Fibroblast of lung (primary cell): ENCODE measurements around the gene USP53. TPM values are rescaled to one million over a fixed set of nuclear protein-coding genes. Genes with fewer than 3 reads are reported as not detected.

Source experiments
- DNase-seq, 2 donors: peaks; one replicate each; pipeline versions ENCODE4 v3.0.0 to v3.0.0-alpha.2; 2010; ENCODE audit warnings: low read depth in 2 of 2
- H2AFZ ChIP-seq: 2 replicates; pipeline ENCODE4 v1.5.1; 2012; ENCODE audit warnings: low read length, control low read depth, inconsistent platforms
- H3K27ac ChIP-seq: 2 replicates; pipeline ENCODE4 v1.5.1; 2011; ENCODE audit warnings: low read length, control low read depth; ENCODE audit not compliant: insufficient read depth
- H3K27me3 ChIP-seq: 2 replicates; pipeline ENCODE4 v1.5.1; 2011; ENCODE audit warnings: mild to moderate bottlenecking, low read length; ENCODE audit not compliant: control insufficient read depth, insufficient read depth
- H3K36me3 ChIP-seq: 2 replicates; pipeline ENCODE4 v1.5.1; 2011; ENCODE audit warnings: low read length; ENCODE audit not compliant: control insufficient read depth, insufficient read depth
- H3K4me1 ChIP-seq: 2 replicates; pipeline ENCODE4 v1.5.1; 2011; ENCODE audit warnings: low read length; ENCODE audit not compliant: control insufficient read depth, insufficient read depth; ENCODE audit errors: extremely low read depth
- H3K4me2 ChIP-seq: 2 replicates; pipeline ENCODE4 v1.5.1; 2011; ENCODE audit warnings: low read length, control low read depth; ENCODE audit not compliant: insufficient read depth; ENCODE audit errors: extremely low read depth
- H3K4me3 ChIP-seq, 4 experiments: fragments of 200-600 bp in 1 of 4; sonication (generic) in 1 of 4; replicated peaks in 1 of 4; 2 replicates each; pipeline ENCODE4 v1.5.1; 2011 to 2016; ENCODE audit warnings: low read length in 4 of 4, low read depth in 3 of 4, mild to moderate bottlenecking in 3 of 4, control low read depth in 2 of 4, inconsistent platforms in 1 of 4, mixed read lengths in 1 of 4; ENCODE audit not compliant: insufficient read depth in 1 of 4; ENCODE audit errors: control extremely low read depth in 1 of 4
- H3K79me2 ChIP-seq: 2 replicates; pipeline ENCODE4 v1.5.1; 2012; ENCODE audit warnings: mild to moderate bottlenecking, low read length, inconsistent platforms; ENCODE audit not compliant: control insufficient read depth, insufficient read depth
- H3K9ac ChIP-seq: 2 replicates; pipeline ENCODE4 v1.5.1; 2011; ENCODE audit warnings: mild to moderate bottlenecking, low read length, control low read depth; ENCODE audit not compliant: insufficient read depth
- H3K9me3 ChIP-seq: 2 replicates; pipeline ENCODE4 v1.5.1; 2012; ENCODE audit warnings: low read depth, low read length; ENCODE audit not compliant: control insufficient read depth, insufficient read depth
- H4K20me1 ChIP-seq: 2 replicates; pipeline ENCODE4 v1.5.1; 2011; ENCODE audit warnings: low read length; ENCODE audit not compliant: control insufficient read depth, insufficient read depth; ENCODE audit errors: extremely low read depth
- EZH2 ChIP-seq: IDR thresholded peaks from 2 replicates; pipeline ENCODE4 v1.5.1; 2012; ENCODE audit warnings: low read length, control low read depth, mild to moderate bottlenecking; ENCODE audit errors: missing control alignments
- polyA plus RNA-seq, 2 donors: library from polyadenylated mRNA; depleted of rRNA in 1 of 2; stranded (reverse) in 1 of 2; unstranded in 1 of 2; fragments of >200 nt; gene quantifications; 2 replicates each; pipeline ENCODE4 v1.2.1, GENCODE V29; 2011 to 2012; ENCODE audit warnings: missing spikeins in 1 of 2
- total RNA-seq: library from RNA; depleted of rRNA; stranded (reverse); fragments of >200 nt; gene quantifications from 2 replicates; pipeline ENCODE4 v1.2.1, GENCODE V29; 2014
- TF ChIP-seq, protein P1 (sequence below), 2 donors: IDR thresholded peaks in 1 of 2; conservative IDR thresholded peaks in 1 of 2; 1 replicate in 1 of 2; 2 replicates in 1 of 2; pipeline ENCODE4 v1.5.1; 2011 to 2012; ENCODE audit warnings: low read length in 2 of 2, control low read depth in 1 of 2, inconsistent platforms in 1 of 2, low read depth in 1 of 2, mild to moderate bottlenecking in 1 of 2

USP53 gene
- total and polyA plus RNA-seq, 2 donors (not counting 1 experiment from before 2014, with no cell fraction given), result 55.7 to 102 TPM

DNA sequence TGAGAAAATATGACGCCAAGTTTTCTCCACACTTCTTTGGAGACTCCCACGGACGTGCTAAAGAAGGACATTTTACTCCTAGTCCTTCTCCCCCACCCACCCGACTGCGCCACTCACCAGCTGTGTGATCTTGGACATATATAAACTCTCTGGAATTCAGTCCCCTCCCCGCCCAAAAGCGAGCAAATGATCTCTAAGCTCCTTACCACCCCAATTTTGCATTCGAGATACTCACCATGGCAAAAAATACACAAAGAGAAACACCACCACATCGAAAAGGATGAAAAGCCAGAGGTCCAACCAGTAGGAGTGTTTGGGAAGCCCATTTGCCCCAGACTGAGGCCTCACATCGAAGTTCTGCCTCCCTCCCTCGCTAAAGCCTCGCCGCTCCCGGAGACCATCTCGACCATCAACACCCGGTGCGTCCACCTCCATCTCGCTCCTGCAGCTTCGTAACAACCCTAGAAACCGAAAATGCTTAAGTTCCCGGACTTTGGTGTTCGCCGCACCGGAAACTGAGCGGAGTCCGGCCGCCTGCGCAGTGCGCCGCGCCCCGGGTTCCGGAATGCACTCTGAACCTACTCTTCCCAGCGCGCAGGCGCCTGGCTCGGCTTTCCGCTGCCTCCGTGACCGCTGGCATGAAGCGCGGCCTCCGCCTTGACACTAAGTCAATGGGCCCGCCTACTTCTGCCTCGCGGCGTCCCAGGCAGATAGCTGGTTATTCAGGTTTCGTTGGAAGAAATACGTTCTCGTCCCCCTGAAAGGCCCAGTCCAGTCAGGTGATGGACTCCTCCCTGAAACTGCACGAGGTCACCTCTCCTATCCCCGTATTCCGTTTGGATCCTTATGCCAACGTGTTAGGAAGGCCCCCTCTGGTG lies 87.8 kb downstream of the USP53 start:
- no peaks in the 10 kb centered on the region for H3K27me3 ChIP-seq
- TF ChIP-seq, protein P1, sequence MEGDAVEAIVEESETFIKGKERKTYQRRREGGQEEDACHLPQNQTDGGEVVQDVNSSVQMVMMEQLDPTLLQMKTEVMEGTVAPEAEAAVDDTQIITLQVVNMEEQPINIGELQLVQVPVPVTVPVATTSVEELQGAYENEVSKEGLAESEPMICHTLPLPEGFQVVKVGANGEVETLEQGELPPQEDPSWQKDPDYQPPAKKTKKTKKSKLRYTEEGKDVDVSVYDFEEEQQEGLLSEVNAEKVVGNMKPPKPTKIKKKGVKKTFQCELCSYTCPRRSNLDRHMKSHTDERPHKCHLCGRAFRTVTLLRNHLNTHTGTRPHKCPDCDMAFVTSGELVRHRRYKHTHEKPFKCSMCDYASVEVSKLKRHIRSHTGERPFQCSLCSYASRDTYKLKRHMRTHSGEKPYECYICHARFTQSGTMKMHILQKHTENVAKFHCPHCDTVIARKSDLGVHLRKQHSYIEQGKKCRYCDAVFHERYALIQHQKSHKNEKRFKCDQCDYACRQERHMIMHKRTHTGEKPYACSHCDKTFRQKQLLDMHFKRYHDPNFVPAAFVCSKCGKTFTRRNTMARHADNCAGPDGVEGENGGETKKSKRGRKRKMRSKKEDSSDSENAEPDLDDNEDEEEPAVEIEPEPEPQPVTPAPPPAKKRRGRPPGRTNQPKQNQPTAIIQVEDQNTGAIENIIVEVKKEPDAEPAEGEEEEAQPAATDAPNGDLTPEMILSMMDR (conservative IDR thresholded peaks at IDR 0.05 in 1 of 2, IDR thresholded peaks at IDR 0.05 in 1 of 2; ENCODE audit: low read depth in 1 of 2, low read length in 2 of 2), result peak in 1 of 2 donors; percentile 23
- no peak for TF ChIP-seq EZH2
- H3K4me2 ChIP-seq, result peak overlapping the region; percentile 96
- peak overlapping the region; percentile 98 for H2AFZ ChIP-seq
- H4K20me1 ChIP-seq, result no peaks in the 10 kb centered on the region
- peak; percentile 90 to 91 for DNase-seq
- peaks cover 3% of the 10 kb centered on the region for H3K4me1 ChIP-seq
- peak overlapping the region; percentile 76 to 94 (median 88) for H3K4me3 ChIP-seq
- H3K79me2 ChIP-seq, result peaks cover 35% of the 10 kb centered on the region
- peak overlapping the region; percentile 86 for H3K9ac ChIP-seq
- peaks cover 3% of the 10 kb centered on the region for H3K36me3 ChIP-seq
- peak overlapping the region; percentile 94 for H3K27ac ChIP-seq
- no peaks in the 10 kb centered on the region for H3K9me3 ChIP-seq

DNA sequence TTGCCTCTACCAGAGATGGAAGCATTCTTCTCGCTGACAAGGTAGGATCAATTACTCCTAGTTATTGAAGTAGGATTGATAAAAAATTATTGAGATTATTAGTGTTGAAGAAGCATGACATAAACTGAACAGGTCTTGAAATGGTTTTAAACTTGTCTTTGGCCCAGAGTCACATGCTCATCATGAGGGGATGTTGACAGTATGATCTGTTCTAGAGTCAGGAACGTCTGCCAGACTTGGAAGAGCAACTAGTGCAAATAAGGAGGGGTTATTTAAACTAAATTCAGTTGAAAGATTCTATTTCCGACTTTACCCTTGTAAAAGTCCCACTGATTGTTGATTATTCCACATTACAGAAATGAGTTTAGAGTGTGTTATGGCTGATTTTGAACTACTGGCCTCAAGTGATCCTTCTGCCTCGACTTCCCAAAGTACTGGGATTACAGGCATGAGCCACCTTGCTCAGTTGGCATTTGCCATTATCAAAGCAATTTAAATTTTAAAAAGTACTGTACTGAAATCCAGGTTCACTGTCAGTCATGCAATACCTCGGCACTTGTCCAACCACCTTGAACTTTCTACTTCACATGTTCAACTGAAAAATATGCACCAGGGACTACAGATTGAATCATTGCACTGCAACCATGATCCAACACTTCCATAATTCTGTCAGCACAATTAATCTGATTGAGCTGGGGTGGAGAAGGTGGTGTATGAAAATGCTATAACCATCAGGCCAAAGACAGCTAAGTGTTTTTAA lies 89.7 kb downstream of the USP53 start:
- Histone ChIP-seq H3K36me3 (no peaks in the 10 kb centered on the region), H3K27me3 (no peaks in the 10 kb centered on the region), H3K4me1 (peaks cover 3% of the 10 kb centered on the region), H3K9me3 (no peaks in the 10 kb centered on the region), H3K79me2 (peaks cover 26% of the 10 kb centered on the region), H2AFZ (no peak overlapping the region), H3K27ac (no peak overlapping the region), H3K4me2 (no peak overlapping the region), H3K4me3 (no peak overlapping the region), H4K20me1 (no peaks in the 10 kb centered on the region), H3K9ac (no peak overlapping the region)
- no peak for TF ChIP-seq EZH2
- TF ChIP-seq, protein P1 (conservative IDR thresholded peaks at IDR 0.05 in 1 of 2, IDR thresholded peaks at IDR 0.05 in 1 of 2; ENCODE audit: low read depth in 1 of 2, low read length in 2 of 2), result no peak
- no peak for DNase-seq

DNA sequence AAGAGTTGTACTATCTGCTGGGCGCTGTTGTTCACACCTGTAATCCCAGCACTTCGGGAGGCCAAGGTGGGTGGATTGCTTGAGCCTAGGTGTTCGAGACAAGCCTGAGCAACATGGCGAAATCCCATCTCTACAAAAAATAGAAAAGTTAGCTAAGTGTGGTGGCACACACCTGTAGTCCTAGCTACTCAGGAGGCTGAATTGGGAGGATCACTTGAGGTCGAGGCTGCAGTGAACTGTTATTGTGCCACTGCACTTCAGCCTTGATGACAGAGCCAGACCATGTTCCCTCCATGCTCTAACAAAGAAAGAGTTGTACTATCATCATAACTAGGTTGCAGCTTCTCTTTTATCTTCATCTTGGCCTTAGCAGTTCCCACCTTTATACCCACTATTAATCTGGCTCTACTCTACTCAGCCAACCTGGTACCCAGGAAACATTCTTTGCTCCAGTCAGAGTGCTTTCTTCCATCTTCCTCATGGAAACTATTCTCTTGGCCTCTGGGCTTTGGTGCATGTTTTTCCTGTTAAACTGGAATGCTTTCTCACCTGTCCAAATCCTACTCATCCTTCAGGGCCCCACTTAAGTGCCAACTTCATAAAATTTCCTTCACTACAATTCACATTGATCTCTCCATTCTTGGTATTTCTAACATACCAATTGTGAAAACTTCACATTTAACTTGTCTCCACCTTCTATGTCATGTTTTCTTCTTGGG lies 91.2 kb downstream of the USP53 start:
- H3K9me3 ChIP-seq, result no peaks in the 10 kb centered on the region
- H2AFZ ChIP-seq, result no peak overlapping the region
- TF ChIP-seq, protein P1 (conservative IDR thresholded peaks at IDR 0.05 in 1 of 2, IDR thresholded peaks at IDR 0.05 in 1 of 2; ENCODE audit: low read depth in 1 of 2, low read length in 2 of 2), result no peak
- no peak for TF ChIP-seq EZH2
- peaks cover 12% of the 10 kb centered on the region for H3K79me2 ChIP-seq
- H3K36me3 ChIP-seq, result no peaks in the 10 kb centered on the region
- no peaks in the 10 kb centered on the region for H3K27me3 ChIP-seq
- no peak overlapping the region for H3K4me3 ChIP-seq
- no peak overlapping the region for H3K9ac ChIP-seq
- no peak overlapping the region for H3K4me2 ChIP-seq
- peaks cover 3% of the 10 kb centered on the region for H3K4me1 ChIP-seq
- H4K20me1 ChIP-seq, result no peaks in the 10 kb centered on the region
- DNase-seq, result no peak
- H3K27ac ChIP-seq, result no peak overlapping the region
